Measurements from ENCODE around the gene NDUFA11. TPM values are rescaled to one million over a fixed set of nuclear protein-coding genes. Genes with fewer than 3 reads are reported as not detected.

Gene NDUFA11
- total RNA-seq, 1 donor from 2014 or later, result 590 TPM

DNA sequence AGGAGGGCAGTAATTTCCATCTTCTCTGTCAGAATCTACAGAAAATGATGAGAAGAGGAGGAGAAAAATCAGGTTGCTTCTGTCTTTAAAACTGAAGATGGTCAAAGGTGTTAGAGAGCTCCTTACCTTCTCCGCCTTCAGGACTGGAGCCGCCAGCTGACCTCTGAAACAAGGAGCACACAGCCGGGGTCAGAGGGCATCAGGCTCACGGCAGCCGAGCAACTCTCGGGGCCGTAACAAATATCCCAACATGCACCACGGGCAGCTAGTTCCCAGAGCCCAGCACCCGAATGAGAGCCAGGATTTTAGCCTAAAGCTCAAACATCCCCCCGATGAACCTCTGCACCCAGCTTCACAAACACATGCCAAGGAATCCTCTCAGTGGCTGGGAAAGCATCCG, 38.1 kb upstream of the NDUFA11 start:
- peaks cover 48% of the 10 kb centered on the region for H3K4me1 ChIP-seq

GRCh38 chr19:5940260-5941208, 36.9 kb upstream of the NDUFA11 start:
- TF ChIP-seq CTCF (IDR thresholded peaks at IDR 0.05; ENCODE audit: borderline replicate concordance), result no peak
- intact Hi-C loops (cut with micrococcal nuclease), result no loop called here
- peak overlapping the region; percentile 72 for H3K27ac ChIP-seq (replicated peaks)
- H3K9me3 ChIP-seq (replicated peaks), result no peaks in the 10 kb centered on the region
- H3K36me3 ChIP-seq, result peaks cover 33% of the 10 kb centered on the region
- H3K4me1 ChIP-seq, result peaks cover 55% of the 10 kb centered on the region
- no peak for DNase-seq
- H3K4me3 ChIP-seq, result no peak overlapping the region
- H3K27me3 ChIP-seq (ENCODE audit: low read depth), result no peaks in the 10 kb centered on the region

More for the DNA sequence above, 38.1 kb upstream of the NDUFA11 start:
- Histone ChIP-seq H3K9me3 (replicated peaks) (no peaks in the 10 kb centered on the region), H3K27me3 (ENCODE audit: low read depth) (no peaks in the 10 kb centered on the region), H3K27ac (replicated peaks) (no peak overlapping the region), H3K4me3 (no peak overlapping the region), H3K36me3 (peaks cover 26% of the 10 kb centered on the region)
- DNase-seq, result no peak
- TF ChIP-seq CTCF (IDR thresholded peaks at IDR 0.05; ENCODE audit: borderline replicate concordance), result no peak
- intact Hi-C loops (cut with micrococcal nuclease), result no loop called here

GRCh38 chr19:5937550-5937949, 34.0 kb upstream of the NDUFA11 start:
- TF ChIP-seq CTCF (IDR thresholded peaks at IDR 0.05; ENCODE audit: borderline replicate concordance), result no peak
- peaks cover 65% of the 10 kb centered on the region for H3K4me1 ChIP-seq

DNA sequence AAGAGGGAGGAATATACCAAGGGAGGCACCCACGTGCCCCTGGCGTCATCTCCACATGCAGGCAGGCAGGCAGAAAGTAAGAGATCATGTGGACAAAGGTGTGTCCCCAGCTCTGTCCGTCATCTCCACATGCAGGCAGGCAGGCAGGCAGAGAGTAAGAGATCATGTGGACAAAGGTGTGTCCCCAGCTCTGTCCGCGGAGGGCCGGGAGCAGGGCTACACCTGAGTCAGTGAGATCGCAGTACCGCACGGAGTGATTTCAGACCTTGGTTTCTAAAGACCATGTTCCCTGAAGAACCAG, 32.7 kb upstream of the NDUFA11 start:
- Histone ChIP-seq H3K4me1 (peaks cover 52% of the 10 kb centered on the region), H3K9me3 (replicated peaks) (no peaks in the 10 kb centered on the region)

More at GRCh38 chr19:5937550-5937949, 34.0 kb upstream of the NDUFA11 start:
- no peak overlapping the region for H3K27ac ChIP-seq (replicated peaks)
- no peak for DNase-seq
- H3K36me3 ChIP-seq, result peaks cover 46% of the 10 kb centered on the region
- intact Hi-C loops (cut with micrococcal nuclease), result no loop called here
- no peaks in the 10 kb centered on the region for H3K27me3 ChIP-seq (ENCODE audit: low read depth)
- H3K4me3 ChIP-seq, result no peak overlapping the region
- no peaks in the 10 kb centered on the region for H3K9me3 ChIP-seq (replicated peaks)

More for the DNA sequence above, 32.7 kb upstream of the NDUFA11 start:
- no peak overlapping the region for H3K4me3 ChIP-seq
- intact Hi-C loops (cut with micrococcal nuclease), result no loop called here
- TF ChIP-seq CTCF (IDR thresholded peaks at IDR 0.05; ENCODE audit: borderline replicate concordance), result no peak
- peak overlapping the region; percentile 60 for H3K27ac ChIP-seq (replicated peaks)
- H3K27me3 ChIP-seq (ENCODE audit: low read depth), result no peaks in the 10 kb centered on the region
- DNase-seq, result no peak
- peaks cover 55% of the 10 kb centered on the region for H3K36me3 ChIP-seq

All from left ventricle myocardium inferior (tissue), 1 donor.